Activated CD8-positive, alpha-beta memory T cell treated with anti-CD3 and anti-CD28 coated beads, Interleukin-2, amount 50 U/mL, for 4 hours (primary cell): ENCODE results near the gene ITGA11.

ENCODE experiments used
- DNase-seq: peaks from one replicate; pipeline ENCODE4 v3.0.0-alpha.2; 2020

Gene ITGA11

DNA sequence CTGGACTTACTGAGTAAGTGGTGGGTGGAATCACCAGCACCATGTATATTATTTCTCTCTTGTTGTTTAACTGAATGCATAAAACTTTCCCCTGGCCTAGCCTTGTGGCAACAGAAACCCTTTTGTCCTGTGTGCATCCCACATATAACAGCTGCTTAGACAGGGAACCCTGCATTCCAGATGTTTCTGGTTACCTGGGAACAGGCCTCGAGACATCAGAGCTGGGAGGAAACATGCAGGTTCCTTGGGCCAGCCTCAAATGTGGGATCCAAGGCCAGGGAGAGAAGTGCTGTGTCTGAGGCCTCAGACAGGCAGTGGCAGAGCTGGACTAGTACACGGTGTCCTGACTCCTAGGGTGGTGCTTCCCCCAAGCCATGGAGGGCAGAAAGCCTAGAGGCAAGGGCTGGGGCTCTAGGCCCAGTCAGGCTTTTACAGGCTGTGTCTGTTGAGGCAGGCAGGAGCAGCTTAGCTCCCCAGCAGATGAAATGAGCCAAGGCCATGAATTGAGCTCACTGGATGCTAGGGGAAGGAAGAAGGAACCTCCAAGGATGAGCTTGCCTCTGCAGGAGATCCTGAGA lies 57.7 kb downstream of the ITGA11 start:
- no peak for DNase-seq

DNA sequence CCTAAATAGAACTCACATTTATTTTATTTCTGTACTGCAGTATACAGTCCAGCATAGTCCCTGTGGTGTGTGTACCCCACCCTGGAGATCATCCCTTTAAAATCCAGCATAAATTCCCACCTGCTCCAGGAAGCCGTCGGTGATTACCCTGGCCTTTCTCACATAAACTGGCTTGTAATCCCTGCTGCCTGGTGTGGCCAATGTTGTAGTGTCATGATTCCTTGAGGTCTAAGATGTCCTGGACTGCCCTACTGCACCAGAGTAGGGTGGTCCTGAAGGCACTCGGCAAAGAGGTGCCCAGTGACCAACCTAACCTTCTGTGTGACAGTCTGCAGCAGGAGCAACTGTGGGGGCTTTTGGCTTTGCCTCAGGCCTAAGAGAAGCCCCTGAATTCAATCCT lies 58.9 kb downstream of the ITGA11 start:
- no peak for DNase-seq

DNA sequence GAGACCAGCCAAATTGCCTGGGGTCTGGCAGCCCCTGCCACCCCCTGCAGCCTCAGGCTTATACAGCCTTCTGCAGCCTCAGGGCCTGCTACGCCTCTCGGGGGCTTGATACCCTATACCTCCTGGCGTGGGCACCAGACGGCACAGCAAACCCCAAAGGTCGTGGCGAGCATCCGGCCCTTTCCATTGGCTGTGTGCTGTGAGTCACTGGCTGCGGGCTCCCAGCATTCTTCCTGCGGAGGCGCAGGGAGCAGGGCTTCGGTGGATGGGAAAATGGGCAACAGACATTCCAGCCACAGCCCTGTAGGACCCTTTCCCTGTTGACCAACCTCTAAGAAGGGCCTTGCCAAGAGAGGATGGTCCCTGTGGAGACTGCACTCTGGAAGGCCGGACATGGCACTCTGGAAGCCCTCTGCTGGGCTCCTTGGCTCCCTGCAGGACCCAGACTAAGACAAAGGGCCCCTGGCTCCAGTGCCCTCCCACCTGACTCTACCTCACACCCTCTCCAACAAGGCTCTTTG lies 59.6 kb downstream of the ITGA11 start:
- no peak for DNase-seq

DNA sequence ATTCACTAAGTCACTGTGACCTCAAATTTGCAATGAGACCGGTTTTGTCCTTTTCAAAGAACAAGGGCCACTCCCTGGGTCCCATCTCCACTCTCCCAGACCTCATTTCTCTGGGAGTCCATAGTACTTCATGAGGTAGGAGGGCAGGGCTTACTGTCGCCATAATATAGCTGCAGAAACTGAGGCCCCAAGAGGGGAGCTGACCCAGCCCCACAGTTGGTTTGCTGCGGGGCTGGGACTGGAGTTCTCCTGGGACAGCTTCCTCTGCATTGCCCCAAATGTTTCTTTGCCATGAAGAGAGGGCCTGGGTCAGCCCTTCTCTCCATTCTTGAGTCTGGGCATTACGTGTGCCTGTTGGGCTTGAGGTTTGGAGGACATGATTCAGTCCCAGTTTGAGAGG lies 60.1 kb downstream of the ITGA11 start:
- no peak for DNase-seq

DNA sequence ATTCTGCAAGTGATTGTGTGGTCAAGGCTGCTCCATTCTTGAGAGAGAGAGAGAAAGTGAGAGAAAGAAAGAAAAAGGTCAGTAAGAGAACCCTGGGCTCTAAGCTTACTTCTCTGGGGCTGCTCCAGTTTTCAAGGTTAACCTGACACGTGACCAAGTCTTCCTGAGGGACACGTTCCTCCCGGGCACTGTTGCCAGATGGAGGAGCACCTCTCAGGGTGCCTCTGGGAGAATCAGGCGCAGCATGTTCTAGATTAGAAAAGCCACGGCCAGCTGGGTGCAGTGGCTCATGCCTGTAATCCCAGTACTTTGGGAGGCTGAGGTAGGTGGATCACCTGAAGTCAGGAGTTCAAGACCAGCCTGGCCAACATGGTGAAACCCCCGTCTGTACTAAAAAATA lies 60.8 kb downstream of the ITGA11 start:
- no peak for DNase-seq

DNA sequence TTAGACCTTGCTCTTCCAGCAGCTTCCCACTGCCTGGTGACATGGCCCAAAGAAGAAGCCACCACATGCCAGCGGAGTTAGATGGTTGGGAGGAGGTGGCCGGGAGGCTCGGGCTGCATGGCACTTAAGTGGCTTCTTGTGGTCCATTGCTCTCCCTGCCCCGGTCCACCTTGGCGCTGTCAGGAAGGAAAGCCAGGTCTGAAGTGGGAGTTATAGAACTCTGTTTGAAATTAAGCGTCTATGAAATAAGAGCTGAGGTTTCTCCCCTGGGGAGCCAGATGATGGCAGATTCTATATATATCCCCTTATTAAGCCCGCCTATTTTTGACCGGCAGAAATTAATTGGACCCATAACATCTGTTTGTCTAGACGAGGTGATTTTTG lies 61.2 kb downstream of the ITGA11 start:
- no peak for DNase-seq

DNA sequence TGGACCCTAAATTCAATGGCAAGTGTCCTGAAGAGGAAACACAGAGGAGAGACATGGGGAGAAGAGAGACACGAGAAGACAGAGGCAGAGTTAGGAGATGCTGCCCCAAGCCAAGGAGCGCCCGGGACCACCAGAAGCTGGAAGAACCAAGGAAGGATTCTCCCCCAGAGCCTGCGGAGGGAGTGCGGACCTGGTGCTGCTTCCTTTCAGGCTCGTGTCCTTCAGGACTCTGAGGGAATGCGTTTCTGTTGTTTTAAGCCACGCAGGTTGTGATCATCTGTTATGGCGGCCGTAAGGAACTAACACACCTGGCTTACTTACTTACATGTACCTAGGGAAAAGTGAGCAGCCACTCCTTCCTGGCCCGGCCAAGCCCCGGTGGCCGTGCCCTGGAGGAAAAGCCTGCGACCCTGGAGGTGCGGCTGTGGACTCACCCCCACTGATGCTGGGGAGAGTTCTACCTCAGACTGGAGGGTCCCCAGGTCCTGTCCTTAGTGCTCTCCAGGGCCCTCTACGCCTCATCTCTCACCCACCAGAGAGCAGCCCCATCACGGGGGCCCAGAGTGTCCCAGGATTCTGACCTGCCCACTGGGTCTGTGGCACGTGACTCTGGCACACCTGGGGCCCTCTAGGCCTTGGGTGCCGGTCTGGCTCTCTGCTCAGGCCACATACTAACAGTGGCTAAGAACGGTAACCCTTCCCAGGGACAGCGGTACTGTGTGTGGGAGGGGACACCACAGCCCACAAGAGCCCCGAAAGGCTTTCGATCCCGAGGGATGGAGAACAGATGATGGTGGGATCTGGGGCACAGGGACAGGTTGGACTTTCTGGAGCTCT lies 61.8 kb downstream of the ITGA11 start:
- no peak for DNase-seq

DNA sequence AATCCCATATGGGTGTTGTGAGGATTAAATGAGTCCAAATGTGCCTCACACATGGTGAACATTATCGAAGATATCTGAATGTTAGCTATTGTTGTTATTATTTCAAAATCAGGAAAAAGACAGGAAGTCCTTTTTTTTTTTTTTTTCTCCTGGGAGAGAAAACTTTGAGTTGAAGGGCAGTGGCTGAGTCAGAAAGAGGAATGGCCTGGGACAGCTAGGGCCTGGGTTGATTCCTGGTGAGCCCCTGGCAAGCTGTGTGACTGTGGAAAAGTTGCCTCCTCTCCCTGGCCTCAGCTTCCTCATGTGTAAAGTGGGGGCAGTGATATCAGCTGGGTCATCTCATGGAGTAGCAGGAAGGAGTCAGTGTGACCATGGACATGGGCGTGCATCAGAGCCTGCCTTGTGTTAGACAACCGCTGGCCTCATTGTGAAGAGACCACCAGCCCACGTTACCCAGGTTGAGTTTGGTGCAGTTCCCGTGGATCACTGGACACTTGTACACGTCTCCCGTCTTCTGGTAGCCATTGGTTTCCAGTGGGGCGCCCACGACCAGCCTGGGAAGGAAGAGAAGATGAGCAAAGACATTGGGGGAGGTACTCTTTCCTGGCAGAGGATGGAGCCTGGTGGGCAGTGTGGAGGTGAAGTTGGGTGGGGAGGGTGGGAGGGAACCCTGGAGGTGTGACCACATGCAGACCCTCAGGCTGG lies 63.1 kb downstream of the ITGA11 start:
- no peak for DNase-seq

DNA sequence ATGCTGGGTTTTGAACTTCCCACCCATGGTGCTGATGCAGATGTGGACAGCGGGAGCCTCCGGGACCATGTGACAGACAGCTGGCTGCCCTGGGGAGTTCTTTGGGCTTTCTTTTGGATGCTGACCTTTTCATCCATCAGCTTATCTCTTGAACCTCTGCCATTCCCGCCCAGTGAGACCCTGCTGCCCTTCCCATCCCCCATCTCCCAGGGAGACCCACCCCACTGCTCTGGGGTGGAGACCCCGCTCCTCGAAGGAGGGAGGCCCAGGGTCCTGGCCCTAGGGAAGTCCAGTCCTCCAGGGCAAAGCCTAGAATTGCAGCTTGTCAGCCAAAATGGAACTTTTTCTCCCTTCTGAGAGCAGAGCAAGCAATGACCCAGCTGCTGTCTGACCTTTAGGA lies 64.0 kb downstream of the ITGA11 start:
- DNase-seq, result no peak

DNA sequence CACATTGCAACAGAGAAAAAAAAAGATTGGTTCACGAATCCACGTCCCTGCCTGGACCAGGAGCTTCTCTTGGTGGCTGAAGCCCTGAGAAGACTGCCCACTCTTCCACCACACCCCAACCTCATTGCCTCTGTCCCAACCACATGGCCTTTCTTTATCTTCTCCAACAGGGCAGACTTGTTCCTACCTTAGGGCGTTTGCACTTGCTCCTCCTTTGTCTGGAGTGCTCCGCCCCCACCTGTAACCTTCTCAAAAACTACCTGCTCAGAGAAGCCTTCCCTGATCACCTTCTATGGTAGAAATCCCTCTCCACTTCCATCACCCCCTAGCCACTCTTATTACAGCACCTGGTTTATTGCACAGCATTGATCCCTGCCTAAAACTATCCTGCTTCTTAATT lies 64.7 kb downstream of the ITGA11 start:
- no peak for DNase-seq

DNA sequence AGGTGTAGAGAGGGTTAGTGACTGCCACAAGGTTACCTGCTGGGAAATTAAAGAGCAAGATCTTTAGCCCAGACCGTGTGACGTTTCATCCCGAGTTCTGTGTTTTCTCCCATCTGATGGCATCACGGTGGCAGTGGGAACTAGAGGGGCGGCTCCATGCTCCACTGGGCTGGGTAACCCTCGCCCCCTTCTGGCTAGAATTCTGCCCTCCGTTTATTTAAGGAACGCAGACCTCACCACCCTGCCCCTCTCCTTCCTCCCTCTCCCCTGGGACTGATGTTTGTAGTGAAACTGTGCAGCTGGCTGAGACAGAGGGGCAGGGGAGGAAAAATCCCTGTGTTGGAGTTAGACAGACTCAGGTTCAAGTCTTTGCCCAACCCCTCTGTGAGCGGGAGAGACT lies 65.6 kb downstream of the ITGA11 start:
- DNase-seq, result no peak

DNA sequence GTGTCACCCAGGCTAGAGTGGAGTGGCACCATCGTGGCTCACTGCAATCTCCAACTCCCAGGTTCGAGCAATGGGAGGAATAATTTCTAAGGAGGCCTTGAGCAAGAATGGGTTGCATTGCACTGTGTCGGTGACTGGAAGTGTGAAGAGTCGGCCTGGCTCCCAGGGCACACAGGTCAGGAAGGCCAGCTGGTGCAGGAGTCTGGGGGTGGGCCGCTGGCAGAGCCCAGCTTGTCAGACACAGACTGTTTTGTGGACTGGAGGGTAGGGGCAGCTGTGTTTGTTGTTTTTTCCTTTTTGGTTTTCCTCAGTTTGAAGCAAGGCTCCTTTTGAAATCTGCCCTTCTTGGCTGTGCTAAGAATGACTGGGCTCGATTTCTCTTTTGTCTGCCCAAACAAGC lies 66.2 kb downstream of the ITGA11 start:
- DNase-seq, result no peak

DNA sequence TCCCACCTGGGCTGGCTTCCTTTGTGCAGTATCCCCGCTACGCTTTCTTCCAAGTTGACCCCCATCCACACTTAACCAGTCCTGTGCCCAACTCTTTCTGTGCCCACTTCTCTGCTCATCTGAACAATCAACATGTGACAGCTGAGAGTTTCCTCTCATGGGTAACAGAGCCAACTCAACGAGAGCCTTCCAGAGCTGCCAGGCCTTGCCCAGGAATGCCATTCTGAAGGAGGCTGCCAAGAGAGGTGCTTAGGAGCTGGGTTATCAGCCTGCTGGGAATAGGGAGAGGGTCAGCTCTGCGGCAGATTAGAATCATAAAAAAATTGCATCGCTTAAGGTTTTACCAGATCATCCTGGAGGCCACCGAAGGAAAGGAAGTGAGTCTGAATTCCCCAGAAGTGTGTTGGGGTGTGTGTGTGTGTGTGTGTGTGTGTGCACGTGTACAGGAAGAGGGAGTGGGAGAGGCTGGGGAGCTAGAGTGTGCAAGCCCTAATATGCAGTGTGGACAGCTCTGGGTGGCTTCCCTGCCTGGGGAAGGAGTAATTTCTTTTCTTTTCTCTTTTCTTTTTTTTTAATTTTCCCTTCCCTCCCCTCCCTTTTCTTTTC lies 66.7 kb downstream of the ITGA11 start:
- DNase-seq, result no peak

DNA sequence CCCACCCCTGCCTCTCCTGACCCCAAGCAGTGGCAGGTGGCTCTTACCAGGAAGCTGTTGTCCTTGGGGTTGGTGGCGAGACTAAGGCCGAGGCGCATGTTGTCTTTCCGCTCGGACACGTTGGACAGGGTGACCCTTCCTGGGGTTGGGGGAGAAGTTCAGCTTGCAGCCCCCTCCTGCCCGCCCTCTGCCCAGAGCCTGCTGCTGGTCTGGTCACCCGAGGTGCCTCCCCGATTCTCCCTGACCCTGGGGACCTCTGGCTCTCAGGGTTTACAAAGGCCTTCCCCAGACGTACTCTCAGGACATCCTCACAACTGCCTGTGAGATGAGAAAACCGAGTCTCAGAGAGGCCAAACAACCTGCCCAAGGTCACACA lies 67.3 kb downstream of the ITGA11 start:
- DNase-seq, result no peak

DNA sequence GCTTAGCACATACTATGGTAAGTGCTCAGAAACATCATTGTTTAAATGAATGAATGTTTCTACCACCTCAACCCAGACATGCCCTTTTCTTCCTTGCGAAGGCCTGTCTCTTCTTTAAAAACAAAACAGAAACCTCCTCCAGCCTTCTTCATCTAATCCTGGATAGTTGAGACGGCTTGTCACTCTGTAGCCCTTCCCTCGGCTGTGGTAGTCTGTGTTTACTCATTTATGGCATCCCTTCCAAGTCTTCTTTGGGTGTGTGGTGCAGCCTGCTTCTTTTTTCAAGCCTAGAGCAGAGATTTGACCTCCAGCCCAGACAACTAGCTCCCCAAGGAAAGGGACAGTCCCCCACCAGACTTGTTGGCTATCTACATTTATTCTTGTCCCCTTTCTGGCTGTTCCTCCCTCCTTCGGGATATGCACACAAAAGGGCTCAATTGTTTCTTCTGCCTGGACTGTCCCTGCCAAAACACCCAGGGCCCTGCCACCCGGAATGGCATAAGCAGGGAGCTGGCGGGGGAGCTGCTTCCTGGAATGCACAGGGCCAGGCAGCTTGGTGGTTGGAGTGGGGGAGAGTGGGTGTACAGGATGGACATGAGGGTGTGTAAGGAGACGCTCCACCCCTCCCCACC lies 67.8 kb downstream of the ITGA11 start:
- DNase-seq, result no peak

DNA sequence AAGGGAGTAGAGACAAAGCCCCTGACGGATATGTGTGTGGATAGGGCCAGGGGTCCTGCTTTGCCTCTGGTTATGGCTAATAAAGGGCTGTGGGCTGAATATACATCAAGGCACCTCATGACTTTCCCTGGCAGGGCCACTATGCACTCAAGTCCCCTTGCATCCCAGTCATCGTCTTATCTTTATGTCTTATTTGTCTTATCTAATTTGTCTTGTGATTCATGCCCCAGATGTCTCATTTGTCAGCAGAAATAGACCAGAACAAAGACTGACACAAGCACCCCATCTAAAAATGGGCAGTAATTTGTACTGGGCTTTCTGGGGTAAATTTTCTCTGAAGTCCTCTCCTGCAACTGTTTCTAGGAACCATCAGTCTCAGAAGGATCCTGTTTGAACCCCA lies 68.6 kb downstream of the ITGA11 start:
- DNase-seq, result no peak

DNA sequence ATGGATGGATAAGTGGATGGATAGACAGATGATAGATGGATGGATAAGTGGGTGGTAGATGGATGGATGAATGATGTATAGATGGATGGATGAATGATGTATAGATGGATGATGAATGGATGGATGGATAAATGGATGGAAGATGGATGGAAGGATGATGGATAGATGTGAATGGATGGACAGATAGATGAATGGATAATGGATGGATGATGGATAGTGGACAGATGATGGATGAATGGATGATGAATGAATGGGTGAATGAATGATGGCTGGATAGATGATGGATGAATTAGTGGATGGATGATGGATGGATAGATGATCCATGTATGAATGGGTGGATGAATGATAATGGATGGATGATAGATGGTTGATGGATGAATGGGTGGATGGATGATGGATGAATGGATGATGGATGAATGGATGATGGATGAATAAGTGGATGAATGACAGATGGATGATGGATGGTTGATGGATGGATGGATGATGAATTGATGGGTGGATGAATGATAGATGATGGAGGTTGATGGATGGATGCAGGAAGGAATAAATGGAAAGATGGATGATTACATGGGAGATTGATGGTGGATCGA lies 69.3 kb downstream of the ITGA11 start:
- no peak for DNase-seq

DNA sequence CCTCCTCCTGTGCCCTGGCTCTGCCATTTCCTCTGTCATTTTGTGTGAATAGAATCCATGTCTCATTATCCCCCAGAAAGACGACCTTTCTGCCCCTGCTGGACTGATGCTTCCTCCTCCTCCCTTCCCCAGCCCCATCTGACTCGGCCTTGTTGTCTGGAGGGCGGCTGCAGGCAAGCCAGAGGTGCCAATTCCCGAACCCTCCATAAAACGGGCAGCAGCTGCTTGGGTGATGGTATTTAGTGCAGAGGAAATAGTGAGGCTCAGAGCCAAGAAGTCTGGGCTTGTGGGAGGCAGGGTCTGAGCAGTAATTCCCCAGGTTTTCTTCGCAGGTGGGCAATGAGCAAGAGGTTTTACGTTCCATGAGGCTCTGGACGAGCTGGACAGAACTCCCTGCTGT lies 71.2 kb downstream of the ITGA11 start:
- DNase-seq, result no peak

DNA sequence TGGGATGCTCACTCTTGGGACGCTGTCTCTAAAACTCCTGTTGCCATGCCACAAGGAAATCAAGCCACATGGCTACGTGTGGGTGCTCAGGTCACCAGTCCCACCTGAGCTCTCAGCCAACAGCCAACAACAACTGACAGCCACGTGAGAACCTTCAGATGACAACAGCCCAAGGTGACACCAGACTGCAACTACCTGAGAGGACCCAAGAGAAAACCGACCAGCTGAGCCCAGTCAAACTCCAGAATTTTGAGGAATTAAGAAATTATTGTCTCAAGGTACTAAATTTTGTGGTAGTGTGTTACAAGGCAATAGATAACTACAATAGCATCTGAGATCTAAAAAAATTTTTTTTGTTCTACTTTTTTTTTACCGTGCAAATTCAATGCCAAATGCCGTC lies 75.2 kb downstream of the ITGA11 start:
- no peak for DNase-seq

DNA sequence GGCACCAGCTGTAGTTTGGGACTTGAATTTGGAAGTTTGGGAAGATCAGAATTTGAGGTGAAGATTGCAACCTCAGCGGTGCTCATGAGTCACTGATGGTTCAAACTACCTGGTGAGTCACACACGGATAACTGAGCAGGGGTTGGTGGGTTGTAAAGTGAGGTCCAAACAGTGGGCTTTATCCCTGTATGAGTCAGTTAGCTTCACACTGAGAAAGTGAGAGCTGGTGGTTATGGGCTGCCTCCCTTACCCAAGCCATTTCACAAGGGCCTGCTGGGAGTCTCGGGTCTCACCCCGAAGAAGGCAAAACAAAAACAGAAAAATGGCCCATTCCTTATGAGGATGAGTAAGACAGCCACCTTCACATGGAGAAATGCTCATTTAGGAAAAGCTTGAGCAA lies 77.0 kb downstream of the ITGA11 start:
- DNase-seq, result no peak

DNA sequence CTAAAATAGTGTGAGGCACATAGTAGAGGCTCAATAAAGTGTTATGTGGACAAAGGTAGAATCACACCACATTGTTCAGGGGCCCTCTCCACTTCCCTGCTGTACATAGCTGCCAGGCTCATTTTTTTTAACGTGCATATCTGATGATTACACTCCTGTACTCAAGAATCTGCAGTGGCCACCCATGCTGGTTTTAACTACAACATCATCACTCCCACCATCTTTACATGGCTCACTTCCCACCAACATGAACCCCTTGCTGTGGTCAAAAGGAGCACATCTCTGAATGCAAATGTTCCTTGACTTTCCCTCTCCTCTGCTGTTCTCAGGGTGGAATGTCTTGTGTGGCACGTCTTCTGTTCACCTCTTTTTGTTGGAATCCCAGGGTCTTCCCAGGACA lies 77.7 kb downstream of the ITGA11 start:
- DNase-seq, result no peak

DNA sequence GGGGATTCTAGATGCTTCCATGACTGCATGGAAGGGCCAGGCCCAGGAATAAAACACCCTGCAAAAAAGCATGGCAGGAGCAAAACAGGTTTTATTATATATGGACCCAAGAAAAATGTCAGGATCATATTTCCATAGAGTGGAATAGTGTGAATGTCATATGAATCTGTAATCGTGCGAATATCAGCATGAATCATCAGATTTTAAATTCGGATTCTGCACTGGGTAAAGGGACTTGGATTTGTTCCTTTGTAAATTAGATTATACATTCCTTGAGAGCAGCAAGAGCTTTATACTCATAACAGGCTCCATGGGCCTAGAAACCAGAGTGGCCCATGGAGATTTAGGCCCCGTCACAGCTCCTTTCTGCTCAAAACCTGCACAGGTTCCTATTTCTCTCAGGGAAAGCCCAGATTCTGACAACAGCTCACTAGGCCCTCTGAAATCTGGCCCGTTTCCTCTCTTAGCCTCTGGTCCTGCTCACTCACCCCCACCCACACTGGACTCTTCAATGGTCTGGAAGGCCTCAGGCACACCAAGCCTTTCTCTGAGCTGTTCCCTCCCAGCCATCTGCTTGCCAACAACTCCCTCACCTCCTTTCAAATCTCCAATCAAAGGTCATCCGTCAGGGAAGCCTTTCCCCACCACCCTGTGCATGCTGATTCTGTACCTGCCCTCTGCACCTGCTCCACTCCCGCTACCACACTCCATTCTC lies 78.4 kb downstream of the ITGA11 start:
- DNase-seq, result no peak
